Sigmoid colon (tissue), 7 donors: ENCODE measurements around the gene PCDHGA11. TPM values are rescaled to one million over a fixed set of nuclear protein-coding genes. Genes with fewer than 3 reads are reported as not detected.

Experiments used
- DNase-seq: peaks from one replicate; pipeline ENCODE4 v3.0.0-alpha.2; 2019
- H3K27ac ChIP-seq, 4 donors: fragments of 200-600 bp; sonication (generic); one replicate each; pipeline ENCODE4 v1.5.1; 2016 to 2019; ENCODE audit warnings: mild to moderate bottlenecking in 1 of 4
- H3K27me3 ChIP-seq, 3 donors: fragments of 200-600 bp; sonication (generic); one replicate each; pipeline ENCODE4 v1.5.1; 2019; ENCODE audit warnings: mild to moderate bottlenecking in 1 of 3
- H3K36me3 ChIP-seq, 4 donors: fragments of 200-600 bp; sonication (generic); one replicate each; pipeline ENCODE4 v1.5.1; 2016 to 2019
- H3K4me1 ChIP-seq, 4 donors: fragments of 200-600 bp; sonication (generic); one replicate each; pipeline ENCODE4 v1.5.1; 2017 to 2019
- H3K4me3 ChIP-seq, 4 donors: fragments of 200-600 bp; sonication (generic); one replicate each; pipeline ENCODE4 v1.5.1; 2017 to 2019; ENCODE audit warnings: mild to moderate bottlenecking in 2 of 4, moderate library complexity in 1 of 4
- H3K9me3 ChIP-seq, 4 donors: fragments of 200-600 bp in 3 of 4; sonication (generic) in 3 of 4; one replicate each; pipeline versions ENCODE4 v1.5.1 to v1.6.1; 2013 to 2019
- CTCF ChIP-seq, 4 experiments: fragments of 450-650 bp in 3 of 4; fragments of 200-600 bp in 1 of 4; IDR thresholded peaks; one replicate each; pipeline ENCODE4 v1.5.1; 2016 to 2019; ENCODE audit warnings: antibody characterized with exemption in 4 of 4, mild to moderate bottlenecking in 3 of 4, moderate library complexity in 2 of 4
- EP300 ChIP-seq, 4 donors: sonication (generic); formaldehyde crosslinking; IDR thresholded peaks; one replicate each; pipeline ENCODE4 v1.6.1; 2017; ENCODE audit warnings: antibody characterized with exemption in 4 of 4
- POLR2A ChIP-seq, 2 donors: fragments of 450-650 bp; IDR thresholded peaks; one replicate each; pipeline ENCODE4 v1.6.1; 2016; ENCODE audit warnings: antibody characterized with exemption in 2 of 2, mild to moderate bottlenecking in 2 of 2, moderate library complexity in 2 of 2
- POLR2AphosphoS5 ChIP-seq, 4 donors: sonication (generic); formaldehyde crosslinking; IDR thresholded peaks; one replicate each; pipeline ENCODE4 v1.6.1; 2017; ENCODE audit warnings: antibody characterized with exemption in 4 of 4
- WGBS, 2 donors: extraction: QIAGEN DNeasy Blood & Tissue Kit; methylation state at CpG; one replicate each; pipeline ENCODE4 v1.1.7; 2013; 5-methylcytosine and 5-hydroxymethylcytosine counted together
- intact Hi-C: fragments of 100-400 bp; cut with DNase I; formaldehyde crosslinking; loops from one replicate; pipeline ENCODE4 v1.15.1; 2023
- polyA plus RNA-seq, 3 donors: library from polyadenylated mRNA; stranded (reverse); fragments of 200-250 nt; gene quantifications; one replicate each; pipeline ENCODE4 v1.2.3, GENCODE V29; 2013
- total RNA-seq, 4 donors: library from RNA; depleted of rRNA; stranded (reverse); fragments of >200 nt; gene quantifications; one replicate each; pipeline ENCODE4 v1.1.0, GENCODE V29; 2016
- donor health status: healthy with polysubstance abuse.
- donor health status: Bipolar disorder and iron deficiency.
- donor health status: healthy.

The PCDHGA11 gene
- total RNA-seq, result 10 to 100 TPM in 1 of 4 donors, 1 to 10 TPM in 3; 6.1 to 10.8 (median 8.1) TPM
- under 1 TPM in 1 of 3 donors, not detected in 2; 0.89 TPM for polyA plus RNA-seq

DNA sequence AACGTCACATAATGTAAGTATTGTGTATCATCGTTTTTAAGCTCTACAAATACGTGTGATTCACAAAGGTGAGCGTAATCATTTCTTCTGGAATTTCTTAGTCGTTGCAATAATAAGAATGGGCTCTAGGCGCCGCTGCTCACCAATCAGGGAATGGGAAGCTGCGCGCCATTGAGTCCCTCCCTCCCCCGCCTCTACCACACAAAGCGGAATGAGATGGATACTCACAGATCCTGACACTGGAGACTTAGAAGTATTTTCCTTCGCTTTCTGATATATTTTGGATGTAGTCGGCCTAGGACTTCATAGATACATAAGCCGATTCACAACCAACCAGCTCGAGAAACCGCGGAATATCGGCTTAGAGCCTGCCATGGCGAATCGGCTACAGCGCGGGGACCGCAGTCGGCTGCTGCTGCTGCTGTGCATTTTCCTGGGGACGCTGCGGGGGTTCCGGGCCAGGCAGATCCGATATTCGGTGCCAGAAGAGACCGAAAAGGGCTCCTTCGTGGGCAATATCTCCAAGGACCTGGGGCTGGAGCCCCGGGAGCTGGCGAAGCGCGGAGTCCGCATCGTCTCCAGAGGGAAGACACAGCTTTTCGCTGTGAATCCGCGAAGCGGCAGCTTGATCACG lies at the start of gene PCDHGA11:
PCDHGA11 (plus strand) TSS at position 197 of the 634 bp plus-strand sequence; CDS start at position 374, 177 bp downstream.
- H3K4me1 ChIP-seq, result peaks cover 0 to 4% (median 2%) of the 10 kb centered on the region in 4 donors
- H3K27ac ChIP-seq, result no peak within 1 kb of the TSS
- 10 to 44% methylated on average over 42 of the region's 42 CpGs for WGBS, 2 donors
- DNase-seq, result no peak
- intact Hi-C loops, result no loop called here
- TF ChIP-seq EP300 (IDR thresholded peaks at IDR 0.05), result no peak
- no peak for TF ChIP-seq POLR2AphosphoS5 (IDR thresholded peaks at IDR 0.05)
- no peak for TF ChIP-seq POLR2A (IDR thresholded peaks at IDR 0.05)
- TF ChIP-seq CTCF (IDR thresholded peaks at IDR 0.05), result no peak
- H3K9me3 ChIP-seq, result peaks cover 52 to 91% (median 75%) of the 10 kb centered on the region in 4 donors
- H3K27me3 ChIP-seq, result no peaks in the 10 kb centered on the region
- peak within 1 kb of the TSS in 3 of 4 donors; percentile 18 to 34 (median 26) for H3K4me3 ChIP-seq
- peaks cover 0 to under 1% (median 0%) of the 10 kb centered on the region in 4 donors for H3K36me3 ChIP-seq

- Histone ChIP-seq H3K36me3 (peaks cover 0 to 6% (median 0%) of the 10 kb centered on the region in 4 donors), H3K4me1 (no peaks in the 10 kb centered on the region), H3K9me3 (peaks cover 44 to 91% (median 67%) of the 10 kb centered on the region in 4 donors), H3K4me3 (no peak overlapping the region), H3K27me3 (peaks cover 0 to 3% (median 0%) of the 10 kb centered on the region in 3 donors), H3K27ac (no peak overlapping the region)
- intact Hi-C loops, result no loop called here
- TF ChIP-seq CTCF (IDR thresholded peaks at IDR 0.05) (no peak), EP300 (IDR thresholded peaks at IDR 0.05) (no peak), POLR2A (IDR thresholded peaks at IDR 0.05) (no peak), POLR2AphosphoS5 (IDR thresholded peaks at IDR 0.05) (no peak)
- 41 to 69% methylated on average over 69 of the region's 69 CpGs for WGBS, 2 donors
- DNase-seq, result no peak
Measured at GRCh38 chr5:141371572-141372475, 49.0 kb upstream of the PCDHGA11 start.

- WGBS, 2 donors, result 23 to 56% methylated on average over 27 of the region's 27 CpGs
- intact Hi-C loops, result no loop called here
Measured at GRCh38 chr5:141373673-141374317, 47.1 kb upstream of the PCDHGA11 start, which contains the start of gene PCDHGA6. PCDHGA6 (plus strand) TSS chr5:141373891; CDS start chr5:141374084, 193 bp downstream.

More at GRCh38 chr5:141373673-141374317, 47.1 kb upstream of the PCDHGA11 start, which contains the start of gene PCDHGA6:
- Histone ChIP-seq H3K4me1 (no peaks in the 10 kb centered on the region), H3K27me3 (no peaks in the 10 kb centered on the region), H3K27ac (no peak within 1 kb of the TSS), H3K9me3 (peaks cover 42 to 91% (median 74%) of the 10 kb centered on the region in 4 donors), H3K36me3 (peaks cover 0 to 6% (median 0%) of the 10 kb centered on the region in 4 donors), H3K4me3 (peak within 1 kb of the TSS; percentile 7 to 30 (median 21))
- DNase-seq, result no peak
- no peak for TF ChIP-seq CTCF (IDR thresholded peaks at IDR 0.05)
- TF ChIP-seq POLR2A (IDR thresholded peaks at IDR 0.05), result no peak
- no peak for TF ChIP-seq EP300 (IDR thresholded peaks at IDR 0.05)
- TF ChIP-seq POLR2AphosphoS5 (IDR thresholded peaks at IDR 0.05), result no peak
